ENCODE results near the gene EXOC6. TPM values are rescaled to one million over a fixed set of nuclear protein-coding genes. Genes with fewer than 3 reads are reported as not detected.
A peak's percentile ranks its signal among the peaks of the same experiment; 100 is the strongest.

The EXOC6 gene
- total and polyA plus RNA-seq, 2 donors from 2014 or later = 9.5 to 17.0 TPM

DNA sequence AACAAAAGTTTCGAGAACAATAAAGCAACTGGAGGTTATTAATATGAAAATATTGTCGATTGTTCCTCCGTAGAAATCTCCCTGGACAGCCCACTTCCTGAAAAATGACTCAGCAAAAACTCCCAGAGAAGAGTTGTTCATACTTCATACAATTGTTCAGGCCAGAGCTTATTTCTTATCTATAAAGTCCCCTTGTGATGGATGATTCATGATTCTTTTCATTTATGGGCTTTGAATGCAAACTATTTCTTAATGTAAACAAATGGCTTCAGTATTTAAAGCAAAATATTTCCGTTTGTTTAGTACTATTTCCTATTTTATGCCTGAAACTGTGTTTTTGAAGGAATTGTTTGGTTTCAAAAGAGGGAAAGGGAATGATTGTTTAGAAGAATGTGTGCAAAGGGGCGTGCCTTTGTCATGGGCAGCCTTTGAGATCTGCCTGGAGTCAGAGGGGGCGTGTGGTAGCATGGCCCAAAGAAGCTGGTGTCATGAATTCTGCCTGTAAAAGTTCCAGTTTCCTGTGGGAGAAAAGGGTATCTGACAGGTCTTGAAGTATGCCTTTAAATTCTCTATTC is 26.2 kb upstream of the EXOC6 start:
- Histone ChIP-seq H3K27me3 (ENCODE audit: control insufficient read depth, insufficient read depth, low read length) (no peaks in the 10 kb centered on the region), H3K9ac (ENCODE audit: low read length in 3 of 3) (no peak overlapping the region), H3K27ac (ENCODE audit: low read depth in 2 of 2, low read length in 2 of 2) (peak overlapping the region in 1 of 2 donors; percentile 30), H3K36me3 (ENCODE audit: control insufficient read depth in 2 of 3, insufficient read depth in 3 of 3, low read length in 3 of 3) (no peaks in the 10 kb centered on the region), H3K9me3 (ENCODE audit: control insufficient read depth in 2 of 3, insufficient read depth in 1 of 3, low read length in 3 of 3) (no peaks in the 10 kb centered on the region), H3K4me1 (ENCODE audit: control insufficient read depth in 2 of 3, insufficient read depth in 2 of 3, low read depth in 1 of 3, low read length in 3 of 3) (no peaks in the 10 kb centered on the region), H3K4me3 (ENCODE audit: low read length in 3 of 3) (no peak overlapping the region)
- FAIRE-seq (peak; percentile 58), DNase-seq (peak in 2 of 5 donors; percentile 29 to 56)
- TF ChIP-seq, protein P1, sequence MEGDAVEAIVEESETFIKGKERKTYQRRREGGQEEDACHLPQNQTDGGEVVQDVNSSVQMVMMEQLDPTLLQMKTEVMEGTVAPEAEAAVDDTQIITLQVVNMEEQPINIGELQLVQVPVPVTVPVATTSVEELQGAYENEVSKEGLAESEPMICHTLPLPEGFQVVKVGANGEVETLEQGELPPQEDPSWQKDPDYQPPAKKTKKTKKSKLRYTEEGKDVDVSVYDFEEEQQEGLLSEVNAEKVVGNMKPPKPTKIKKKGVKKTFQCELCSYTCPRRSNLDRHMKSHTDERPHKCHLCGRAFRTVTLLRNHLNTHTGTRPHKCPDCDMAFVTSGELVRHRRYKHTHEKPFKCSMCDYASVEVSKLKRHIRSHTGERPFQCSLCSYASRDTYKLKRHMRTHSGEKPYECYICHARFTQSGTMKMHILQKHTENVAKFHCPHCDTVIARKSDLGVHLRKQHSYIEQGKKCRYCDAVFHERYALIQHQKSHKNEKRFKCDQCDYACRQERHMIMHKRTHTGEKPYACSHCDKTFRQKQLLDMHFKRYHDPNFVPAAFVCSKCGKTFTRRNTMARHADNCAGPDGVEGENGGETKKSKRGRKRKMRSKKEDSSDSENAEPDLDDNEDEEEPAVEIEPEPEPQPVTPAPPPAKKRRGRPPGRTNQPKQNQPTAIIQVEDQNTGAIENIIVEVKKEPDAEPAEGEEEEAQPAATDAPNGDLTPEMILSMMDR (IDR thresholded peaks at IDR 0.05; ENCODE audit: borderline replicate concordance, extremely low read depth, insufficient read depth) = no peak
- intact Hi-C loops (cut with DNase I) = no loop called here

- intact Hi-C loops (cut with DNase I) = no loop called here
- DNase-seq (peak in 1 of 5 donors; percentile 33), FAIRE-seq (no peak)
- Histone ChIP-seq H3K27me3 (ENCODE audit: control insufficient read depth, insufficient read depth, low read length) (no peaks in the 10 kb centered on the region), H3K4me3 (ENCODE audit: low read length in 3 of 3) (no peak overlapping the region), H3K36me3 (ENCODE audit: control insufficient read depth in 2 of 3, insufficient read depth in 3 of 3, low read length in 3 of 3) (no peaks in the 10 kb centered on the region), H3K9ac (ENCODE audit: low read length in 3 of 3) (no peak overlapping the region), H3K9me3 (ENCODE audit: control insufficient read depth in 2 of 3, insufficient read depth in 1 of 3, low read length in 3 of 3) (no peaks in the 10 kb centered on the region), H3K4me1 (ENCODE audit: control insufficient read depth in 2 of 3, insufficient read depth in 2 of 3, low read depth in 1 of 3, low read length in 3 of 3) (no peaks in the 10 kb centered on the region), H3K27ac (ENCODE audit: low read depth in 2 of 2, low read length in 2 of 2) (no peak overlapping the region)
- TF ChIP-seq, protein P1 (IDR thresholded peaks at IDR 0.05; ENCODE audit: borderline replicate concordance, extremely low read depth, insufficient read depth) = no peak
Measured at GRCh38 chr10:92822964-92823363, 25.4 kb upstream of the EXOC6 start.

GRCh38 chr10:92826061-92826460 is 22.3 kb upstream of the EXOC6 start:
- H3K4me3 ChIP-seq (ENCODE audit: low read length in 3 of 3) = no peak overlapping the region
- H3K4me1 ChIP-seq (ENCODE audit: control insufficient read depth in 2 of 3, insufficient read depth in 2 of 3, low read depth in 1 of 3, low read length in 3 of 3) = no peaks in the 10 kb centered on the region
- TF ChIP-seq, protein P1 (IDR thresholded peaks at IDR 0.05; ENCODE audit: borderline replicate concordance, extremely low read depth, insufficient read depth) = no peak
- no peak overlapping the region for H3K27ac ChIP-seq (ENCODE audit: low read depth in 2 of 2, low read length in 2 of 2)
- no peak for FAIRE-seq
- no peaks in the 10 kb centered on the region for H3K9me3 ChIP-seq (ENCODE audit: control insufficient read depth in 2 of 3, insufficient read depth in 1 of 3, low read length in 3 of 3)
- H3K27me3 ChIP-seq (ENCODE audit: control insufficient read depth, insufficient read depth, low read length) = no peaks in the 10 kb centered on the region
- H3K36me3 ChIP-seq (ENCODE audit: control insufficient read depth in 2 of 3, insufficient read depth in 3 of 3, low read length in 3 of 3) = no peaks in the 10 kb centered on the region
- intact Hi-C loops (cut with DNase I) = no loop called here
- H3K9ac ChIP-seq (ENCODE audit: low read length in 3 of 3) = no peak overlapping the region
- DNase-seq = no peak

DNA sequence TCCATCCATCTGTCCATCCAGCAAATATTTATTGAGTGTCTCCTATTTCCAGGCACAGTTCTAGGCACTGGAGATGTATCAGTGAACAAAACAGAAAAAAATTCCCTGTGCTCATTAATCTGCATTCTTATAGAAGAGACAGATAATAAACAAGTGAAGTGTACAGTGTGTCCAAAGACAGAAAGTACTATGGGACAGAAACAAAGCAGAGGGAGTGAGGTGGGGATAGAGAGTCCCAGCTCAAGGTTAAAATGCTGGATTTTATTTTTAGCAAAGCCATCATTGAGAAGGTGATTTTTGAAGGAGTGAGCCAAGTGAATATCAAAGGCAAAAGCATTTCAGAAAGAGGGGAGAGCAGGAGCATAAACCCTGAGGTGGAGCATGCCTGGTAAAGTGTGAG is 21.8 kb upstream of the EXOC6 start:
- TF ChIP-seq, protein P1 (IDR thresholded peaks at IDR 0.05; ENCODE audit: borderline replicate concordance, extremely low read depth, insufficient read depth) = no peak
- Histone ChIP-seq H3K27ac (ENCODE audit: low read depth in 2 of 2, low read length in 2 of 2) (no peak overlapping the region), H3K9me3 (ENCODE audit: control insufficient read depth in 2 of 3, insufficient read depth in 1 of 3, low read length in 3 of 3) (no peaks in the 10 kb centered on the region), H3K36me3 (ENCODE audit: control insufficient read depth in 2 of 3, insufficient read depth in 3 of 3, low read length in 3 of 3) (no peaks in the 10 kb centered on the region), H3K27me3 (ENCODE audit: control insufficient read depth, insufficient read depth, low read length) (no peaks in the 10 kb centered on the region), H3K9ac (ENCODE audit: low read length in 3 of 3) (no peak overlapping the region), H3K4me1 (ENCODE audit: control insufficient read depth in 2 of 3, insufficient read depth in 2 of 3, low read depth in 1 of 3, low read length in 3 of 3) (no peaks in the 10 kb centered on the region), H3K4me3 (ENCODE audit: low read length in 3 of 3) (no peak overlapping the region)
- no peak for FAIRE-seq
- DNase-seq = no peak
- intact Hi-C loops (cut with DNase I) = no loop called here

Data from kidney (tissue), 14 donors.